MM.1S (cell line): Measurements from ENCODE around the gene SRA1.

Source experiments
- CTCF ChIP-seq: fragments of 300-600 bp; sonication (generic); IDR thresholded peaks from 2 replicates; pipeline ENCODE4 v1.5.1; 2016; ENCODE audit warnings: antibody characterized with exemption, low read length, mixed read lengths
- EZH2 ChIP-seq: fragments of 300-600 bp; sonication (generic); optimal IDR thresholded peaks from 2 replicates; pipeline ENCODE3; 2017; ENCODE audit warnings: low read depth, mild to moderate bottlenecking, antibody characterized with exemption, low read length, mixed read lengths
- EZH2phosphoT487 ChIP-seq: fragments of 300-600 bp; sonication (generic); IDR thresholded peaks from 2 replicates; pipeline ENCODE4 v1.6.1; 2018; ENCODE audit warnings: antibody characterized with exemption, low read length

DNA sequence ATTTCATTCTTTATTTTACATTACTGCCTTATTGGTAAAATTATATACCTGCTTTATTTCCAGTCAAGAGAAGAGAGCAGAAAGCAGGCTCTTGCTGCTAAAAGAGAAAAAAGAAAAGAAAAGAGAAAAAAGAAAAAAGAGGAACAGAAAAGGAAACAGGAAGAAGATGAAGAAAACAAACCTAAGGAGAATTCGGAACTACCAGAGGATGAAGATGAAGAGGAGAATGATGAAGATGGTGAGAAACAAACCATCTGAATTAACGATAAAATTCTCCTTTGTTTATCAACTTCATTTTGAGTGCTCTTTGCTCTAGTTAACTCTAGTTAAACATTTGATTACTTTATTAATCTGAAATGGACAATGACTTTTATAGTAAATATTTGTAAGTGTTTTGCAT lies 33.3 kb downstream of the SRA1 start:
- TF ChIP-seq CTCF = no peak
- TF ChIP-seq EZH2phosphoT487 = no peak
- no peak for TF ChIP-seq EZH2
